Measurements from ENCODE around the gene ASZ1.
"Not testable (repeated sequence)": the region's sequence is repeated elsewhere in the genome, so short reads cannot be mapped to it uniquely, and the experiment has no call there.

ASZ1 gene, protein sequence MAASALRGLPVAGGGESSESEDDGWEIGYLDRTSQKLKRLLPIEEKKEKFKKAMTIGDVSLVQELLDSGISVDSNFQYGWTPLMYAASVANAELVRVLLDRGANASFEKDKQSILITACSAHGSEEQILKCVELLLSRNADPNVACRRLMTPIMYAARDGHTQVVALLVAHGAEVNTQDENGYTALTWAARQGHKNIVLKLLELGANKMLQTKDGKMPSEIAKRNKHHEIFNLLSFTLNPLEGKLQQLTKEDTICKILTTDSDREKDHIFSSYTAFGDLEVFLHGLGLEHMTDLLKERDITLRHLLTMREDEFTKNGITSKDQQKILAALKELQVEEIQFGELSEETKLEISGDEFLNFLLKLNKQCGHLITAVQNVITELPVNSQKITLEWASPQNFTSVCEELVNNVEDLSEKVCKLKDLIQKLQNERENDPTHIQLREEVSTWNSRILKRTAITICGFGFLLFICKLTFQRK

DNA sequence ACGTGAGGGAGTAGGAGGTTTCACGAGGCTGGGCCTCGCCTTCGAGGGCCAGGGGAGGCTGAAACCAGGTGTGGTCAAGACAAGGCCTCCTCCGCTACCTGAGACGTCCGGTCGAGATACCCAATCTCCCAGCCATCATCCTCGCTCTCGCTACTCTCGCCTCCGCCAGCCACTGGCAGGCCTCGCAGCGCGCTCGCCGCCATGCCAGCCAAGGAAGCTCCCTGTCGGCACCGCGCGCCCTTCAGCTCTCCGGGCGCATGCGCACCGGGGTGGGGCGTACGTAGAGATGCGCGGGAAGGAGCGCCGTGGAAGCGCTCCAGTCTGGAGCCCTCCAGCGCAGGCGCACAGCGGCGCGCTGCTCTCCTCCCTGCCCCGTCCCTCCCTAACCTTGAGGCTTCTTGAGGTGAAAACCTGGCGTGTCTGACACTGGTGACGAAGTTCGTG lies at the start of gene ASZ1:
Gene ASZ1, minus strand, starts transcription at position 236 of the 444 bp plus-strand sequence. Its CDS starts 33 bp downstream, at position 203.
- no peak for DNase-seq

DNA sequence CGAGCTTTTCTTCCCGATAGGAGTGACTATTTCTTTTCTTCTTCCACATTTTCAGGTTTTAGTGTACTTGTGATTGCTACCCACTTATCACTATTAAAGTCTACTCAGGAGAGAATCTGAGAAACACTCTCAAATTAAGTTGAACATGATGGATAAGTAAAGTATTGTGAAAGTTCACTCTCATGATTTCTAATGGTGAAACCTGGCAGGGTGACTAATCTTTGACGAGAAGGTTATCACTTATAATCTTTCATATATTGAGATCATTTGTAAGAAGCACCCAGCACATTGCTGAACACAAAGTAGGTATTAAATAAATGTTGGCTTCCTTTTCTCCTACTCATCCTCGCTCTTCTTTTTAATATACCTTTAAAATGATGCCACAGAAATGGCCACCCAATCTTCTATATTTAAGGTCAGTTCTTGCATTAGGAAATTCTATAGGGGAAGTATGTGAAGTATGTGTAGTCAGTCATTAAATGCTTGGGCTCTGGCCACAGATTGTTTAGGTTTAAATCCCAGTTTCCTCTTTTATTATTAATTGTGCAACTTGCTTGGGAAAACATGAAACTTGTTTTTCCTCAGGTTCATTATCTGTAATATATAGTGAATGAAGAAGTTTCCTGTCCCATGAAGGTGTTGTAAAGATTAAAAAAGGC lies 49.4 kb upstream of the ASZ1 start:
- no peak for DNase-seq

DNA sequence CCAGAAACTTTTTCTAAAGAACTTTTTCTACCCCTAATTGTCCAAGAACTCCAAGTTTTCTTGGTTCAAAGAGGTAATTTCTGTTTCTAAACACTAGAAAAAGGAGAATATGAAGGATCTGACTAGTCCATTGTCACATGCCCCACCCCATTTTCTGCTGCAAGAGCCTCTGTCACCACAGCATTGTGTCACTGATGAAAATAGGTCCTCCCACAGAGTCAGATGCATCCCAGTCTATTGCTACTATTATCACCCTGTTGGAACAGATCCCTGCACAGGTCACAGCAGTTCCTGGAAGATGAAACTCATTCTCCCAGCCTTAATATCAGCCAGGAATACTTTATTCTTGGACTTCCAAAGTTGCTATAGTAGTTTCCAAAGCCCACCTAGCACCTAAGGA lies 45.0 kb upstream of the ASZ1 start:
- DNase-seq, result no peak

DNA sequence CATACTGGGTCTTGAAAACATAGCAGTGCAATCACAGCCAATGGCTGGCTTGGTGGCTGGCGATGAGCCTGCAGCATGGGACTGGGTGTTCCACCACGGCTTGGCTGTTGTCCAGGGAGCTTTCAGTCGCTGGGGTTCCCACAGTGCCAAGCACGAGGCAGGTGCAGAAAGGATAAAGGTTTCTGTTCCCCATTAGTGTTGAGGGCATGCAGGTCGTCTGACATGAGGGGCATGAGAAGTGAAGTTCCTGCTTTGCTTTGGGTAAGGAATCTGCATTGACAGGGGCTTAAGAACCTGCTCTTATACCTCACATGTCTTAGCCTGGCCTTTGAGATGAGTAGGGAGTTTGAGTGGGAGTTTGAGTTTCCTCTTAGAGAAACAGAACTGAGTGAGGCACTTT lies 43.5 kb upstream of the ASZ1 start:
- peak; percentile 25 for DNase-seq

DNA sequence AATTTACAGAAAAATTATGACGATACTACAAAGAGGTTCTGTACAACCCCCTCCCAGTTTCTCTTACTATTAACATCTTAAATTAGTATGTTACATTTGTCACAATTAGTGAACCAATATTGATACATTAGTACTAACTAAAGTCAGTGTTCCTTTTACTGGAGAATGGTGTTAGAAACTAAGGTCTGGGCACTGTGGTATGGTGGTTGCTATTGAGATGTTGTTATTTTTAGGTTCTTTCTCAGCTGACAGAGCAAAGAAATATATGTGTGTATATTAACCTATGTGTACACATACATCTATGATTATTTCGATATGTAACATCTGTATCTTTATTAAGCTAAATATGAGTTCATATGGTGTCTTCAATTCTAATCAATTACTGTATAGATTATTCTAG lies 40.9 kb upstream of the ASZ1 start:
- no peak for DNase-seq

DNA sequence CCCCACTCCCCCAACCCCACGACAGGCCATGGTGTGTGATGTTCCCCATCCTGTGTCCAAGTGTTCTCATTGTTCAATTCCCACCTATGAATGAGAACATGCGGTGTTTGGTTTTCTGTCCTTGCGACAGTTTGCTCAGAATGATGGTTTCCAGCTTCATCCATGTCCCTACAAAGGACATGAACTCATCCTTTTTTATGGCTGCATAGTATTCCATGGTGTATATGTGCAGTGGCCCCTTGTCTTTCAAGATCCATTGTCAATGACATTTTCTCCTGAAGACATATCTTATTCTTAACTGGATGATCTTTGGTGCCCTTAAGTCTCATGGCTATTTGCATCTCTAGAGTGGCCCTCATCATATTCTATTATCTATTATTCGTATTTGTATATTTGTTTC lies 33.5 kb upstream of the ASZ1 start:
- not testable (repeated sequence) for DNase-seq

DNA sequence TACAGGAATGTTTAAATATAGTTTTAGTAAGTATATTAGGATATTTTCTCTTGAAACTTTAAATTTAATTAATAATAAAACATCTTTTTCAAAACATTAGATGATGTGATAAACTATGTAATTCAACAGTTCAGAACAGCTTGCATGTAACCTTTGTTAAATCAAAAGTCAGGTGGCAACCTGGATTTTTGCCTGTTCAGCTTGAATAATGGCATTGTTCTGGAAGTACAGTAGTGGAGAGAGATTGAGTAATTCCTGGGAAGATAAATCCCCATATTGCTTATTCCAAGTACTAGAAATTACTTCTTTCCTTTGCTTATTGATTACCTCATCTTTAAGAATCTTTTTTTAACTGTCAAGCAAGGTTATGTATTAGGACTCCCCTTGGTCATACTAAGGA lies 32.4 kb upstream of the ASZ1 start:
- DNase-seq, result no peak

DNA sequence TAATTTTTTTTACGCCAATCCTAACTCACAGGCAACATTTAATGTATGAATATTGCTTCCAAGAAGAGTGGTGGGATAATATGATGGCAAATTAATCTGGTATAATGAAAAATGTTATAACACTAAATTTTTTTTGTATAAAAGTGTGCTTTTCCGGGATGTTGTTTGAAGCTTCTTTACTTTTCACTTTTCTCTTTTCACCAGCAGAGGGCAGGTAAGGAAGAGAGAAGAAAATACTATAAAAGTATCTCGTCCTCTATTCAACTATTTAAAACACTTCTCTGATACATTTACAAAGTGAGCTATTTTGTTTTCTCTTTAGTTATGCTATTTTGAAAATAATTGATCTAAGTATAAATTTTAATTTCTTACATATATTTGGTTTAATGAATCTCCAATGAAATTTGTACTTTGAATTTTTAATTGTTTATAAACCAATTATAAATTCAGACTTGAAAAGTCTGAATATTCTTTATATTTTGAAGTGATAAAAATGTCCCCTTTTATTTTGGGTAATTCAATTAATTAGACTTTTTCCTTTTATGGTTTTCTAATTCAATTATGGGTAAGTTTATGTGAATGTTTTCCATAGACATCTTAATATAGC lies 31.8 kb upstream of the ASZ1 start:
- peak; percentile 44 for DNase-seq

DNA sequence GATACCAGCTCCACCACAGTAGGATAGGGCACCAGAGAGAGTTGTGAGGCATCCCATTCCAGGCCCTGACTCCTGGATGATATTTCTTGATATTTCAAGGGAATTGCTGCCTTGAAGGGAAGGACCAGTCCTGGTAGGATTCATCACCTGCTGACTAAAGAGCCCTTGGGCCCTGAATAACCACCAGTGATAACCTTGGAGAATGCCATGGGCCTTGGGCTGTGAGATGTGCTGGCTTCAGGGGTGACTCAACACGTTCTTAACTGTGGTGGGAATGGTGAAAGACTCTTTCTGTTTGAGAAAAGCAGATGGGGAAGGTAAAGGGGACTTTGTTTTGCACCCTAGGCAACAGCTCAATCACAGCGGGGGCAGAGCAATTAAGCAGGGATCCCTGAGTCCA lies 21.4 kb upstream of the ASZ1 start:
- no peak for DNase-seq

DNA sequence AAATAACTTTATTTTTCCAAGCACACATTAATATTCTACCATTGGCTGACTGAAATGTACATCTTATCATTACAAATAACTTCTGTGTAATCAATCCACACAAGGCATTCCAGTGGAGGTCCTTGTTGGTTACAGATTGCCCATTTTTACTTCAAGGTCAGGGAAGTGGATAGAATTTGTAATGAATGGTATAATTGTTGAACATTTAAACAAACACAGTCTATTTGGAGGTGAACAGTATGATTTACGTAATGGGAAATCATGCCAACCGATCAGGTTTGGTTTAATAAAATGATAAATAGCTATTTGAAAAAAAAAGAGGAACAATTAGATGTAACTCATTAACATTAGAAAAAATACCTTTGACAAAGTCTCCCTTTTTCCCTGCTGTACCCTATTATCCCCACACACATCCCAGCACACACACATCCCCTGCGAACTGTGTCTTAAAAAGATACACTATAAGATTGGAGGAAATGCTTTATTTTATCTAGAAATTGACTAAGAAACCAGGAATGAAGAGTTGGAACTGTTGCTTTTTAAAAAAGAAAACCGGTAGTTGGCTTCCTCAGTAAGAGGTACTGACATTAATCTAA lies 19.0 kb upstream of the ASZ1 start:
- no peak for DNase-seq

DNA sequence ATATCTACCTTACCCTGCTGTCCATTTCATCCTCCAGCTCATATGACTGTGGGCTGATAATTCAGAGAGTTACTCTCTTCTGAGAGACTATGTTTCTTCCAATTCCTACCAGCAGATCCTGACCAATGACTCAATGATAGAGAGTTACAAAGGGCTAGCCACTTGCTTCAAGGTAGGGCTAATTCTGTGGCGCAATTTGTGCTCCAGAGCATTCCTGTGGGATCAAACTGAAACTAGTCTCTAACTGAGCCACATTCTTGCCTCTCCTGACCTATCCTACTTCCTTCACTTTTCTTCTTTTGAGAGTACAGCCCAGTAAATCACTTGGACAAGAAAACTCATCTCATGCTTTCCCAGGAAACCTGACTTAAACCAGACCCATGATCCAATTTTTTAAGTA lies 17.9 kb upstream of the ASZ1 start:
- DNase-seq, result no peak

DNA sequence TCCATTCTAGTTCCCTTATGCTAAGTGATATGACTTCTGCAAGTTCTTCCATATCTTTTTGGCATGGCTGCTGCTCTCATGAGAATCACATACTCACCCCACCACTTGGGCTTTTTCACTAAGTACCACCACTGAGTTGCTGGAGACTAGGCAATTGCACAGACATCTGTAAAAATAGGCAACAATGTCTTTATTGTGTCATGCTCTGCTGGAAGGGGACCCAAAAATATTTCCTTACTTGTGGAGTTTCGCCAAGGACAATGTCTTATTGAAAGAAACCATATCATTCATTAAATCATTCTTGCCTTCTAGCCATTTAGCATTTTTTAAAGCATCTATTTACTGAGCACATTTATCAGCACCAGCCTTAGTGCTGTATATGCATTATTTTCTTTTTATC lies 17.4 kb upstream of the ASZ1 start:
- DNase-seq, result no peak

DNA sequence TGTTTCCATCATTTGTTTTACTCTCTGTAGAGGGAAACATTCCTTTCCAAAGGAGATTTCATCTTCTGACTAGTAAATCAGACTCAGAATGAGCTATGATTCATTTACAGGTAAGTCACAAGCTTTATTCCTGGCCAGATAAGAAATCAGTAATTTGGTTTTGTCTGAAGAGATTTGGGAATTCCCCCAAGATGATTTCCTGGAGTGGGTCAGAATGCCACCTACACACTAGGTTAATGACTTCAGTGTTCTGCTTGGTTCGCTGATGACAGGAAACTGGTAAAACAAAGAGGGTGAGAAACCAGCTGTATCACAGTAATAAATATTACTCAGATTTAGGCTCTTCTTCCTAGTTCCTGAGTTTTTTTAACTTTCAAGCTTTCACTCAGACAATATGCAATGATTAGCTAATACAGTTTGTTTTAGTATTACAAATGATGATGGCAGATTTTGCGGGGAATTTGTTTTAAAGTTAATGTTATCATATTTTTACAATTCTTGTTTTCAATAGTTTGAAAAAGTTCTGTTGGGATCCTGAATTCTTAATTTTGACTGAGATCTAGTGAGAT lies 8.3 kb upstream of the ASZ1 start:
- DNase-seq, result no peak

DNA sequence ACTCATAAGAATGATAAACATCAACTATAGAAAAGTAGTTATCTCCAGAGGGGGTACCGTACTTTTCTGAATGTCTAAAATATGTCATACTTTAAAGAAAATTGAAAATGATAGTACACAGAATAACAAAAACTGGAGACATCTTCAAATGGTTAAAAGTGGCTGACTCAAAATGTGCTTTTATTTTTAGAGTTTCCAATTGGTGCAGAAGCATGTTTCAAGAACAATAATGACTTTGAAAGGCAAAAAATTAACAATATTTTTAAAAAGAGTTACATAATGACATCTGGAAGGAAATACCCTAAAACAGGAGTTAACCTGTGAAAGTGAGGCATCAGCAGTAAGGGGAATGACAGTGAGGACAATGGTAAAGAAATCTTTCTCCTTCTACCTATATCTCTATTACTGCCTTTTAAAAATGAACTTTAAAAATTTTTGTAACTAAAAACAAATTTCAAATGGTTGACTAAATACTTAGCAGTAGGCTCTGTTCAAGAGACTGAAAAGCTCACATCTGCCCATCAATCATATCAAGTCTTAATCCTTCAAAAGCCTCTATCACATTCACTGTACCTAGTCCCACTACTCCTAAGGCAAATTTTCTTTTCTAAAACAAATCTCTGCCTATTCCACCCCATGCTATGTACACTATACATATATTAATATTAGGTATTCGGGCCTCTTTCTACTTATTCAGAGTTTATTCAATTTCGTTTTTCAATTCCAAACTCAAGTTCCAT lies 3.0 kb downstream of the ASZ1 start:
- DNase-seq, result no peak

DNA sequence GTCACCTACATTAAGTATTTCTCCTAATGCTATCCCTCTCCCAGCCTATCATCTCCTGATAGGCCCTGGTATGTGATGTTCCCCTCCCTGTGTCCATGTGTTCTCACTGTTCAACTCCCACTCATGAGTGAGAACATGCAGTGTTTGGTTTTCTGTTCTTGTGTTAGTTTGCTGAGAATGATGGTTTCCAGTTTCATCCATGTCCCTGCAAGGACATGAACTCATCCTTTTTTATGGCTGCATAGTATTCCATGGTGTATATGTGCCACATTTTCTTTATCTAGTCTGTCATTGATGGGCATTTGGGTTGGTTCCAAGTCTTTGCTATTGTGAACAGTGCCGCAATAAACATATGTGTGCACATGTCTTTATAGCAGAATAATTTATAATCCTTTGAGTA lies 12.7 kb downstream of the ASZ1 start:
- not testable (repeated sequence) for DNase-seq

DNA sequence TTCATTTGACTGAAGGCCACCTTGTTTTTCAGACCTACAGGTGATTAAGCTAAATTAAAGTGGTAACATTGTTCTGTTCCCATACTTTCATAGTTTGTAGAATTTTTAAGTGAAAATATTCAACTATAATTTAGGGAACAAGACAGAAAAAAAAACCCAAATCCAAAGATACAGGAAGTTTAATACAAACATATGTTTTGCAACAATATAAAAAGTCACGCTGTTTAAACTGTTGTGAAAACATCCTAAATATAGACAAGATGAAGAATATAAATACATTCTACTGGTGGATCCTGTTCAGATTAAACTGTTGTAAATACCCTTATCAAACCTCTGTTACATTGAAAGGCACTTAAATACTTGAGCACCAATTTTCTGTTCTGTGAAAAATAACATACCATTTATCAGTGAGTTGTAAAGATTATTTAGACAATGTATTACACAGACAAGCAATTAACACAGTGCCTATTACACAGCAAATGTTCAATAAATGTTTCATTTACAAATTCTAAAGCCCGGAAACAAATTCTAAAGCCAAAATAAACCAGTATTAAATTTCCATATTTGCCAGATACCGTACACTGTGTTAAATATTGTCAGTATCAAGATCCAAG lies 14.2 kb downstream of the ASZ1 start:
- DNase-seq, result no peak

DNA sequence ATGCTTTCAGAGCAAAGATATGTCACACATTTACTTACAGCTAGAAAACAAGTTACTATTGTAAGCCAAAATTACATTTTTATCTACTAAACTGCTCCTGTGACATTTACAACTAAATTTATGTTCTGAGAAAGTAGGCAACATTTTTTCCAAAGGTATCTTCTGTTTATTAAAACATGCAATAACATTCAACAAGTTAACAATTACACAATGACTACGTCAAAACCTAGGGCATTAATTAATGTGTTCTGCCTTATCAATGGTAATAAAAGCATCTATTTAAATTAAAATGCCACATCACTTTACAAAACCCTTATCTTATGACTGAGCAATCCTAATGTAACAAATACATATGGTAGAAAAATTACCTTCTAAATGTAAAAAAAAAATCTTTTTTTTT lies 14.9 kb downstream of the ASZ1 start:
- DNase-seq, result no peak

DNA sequence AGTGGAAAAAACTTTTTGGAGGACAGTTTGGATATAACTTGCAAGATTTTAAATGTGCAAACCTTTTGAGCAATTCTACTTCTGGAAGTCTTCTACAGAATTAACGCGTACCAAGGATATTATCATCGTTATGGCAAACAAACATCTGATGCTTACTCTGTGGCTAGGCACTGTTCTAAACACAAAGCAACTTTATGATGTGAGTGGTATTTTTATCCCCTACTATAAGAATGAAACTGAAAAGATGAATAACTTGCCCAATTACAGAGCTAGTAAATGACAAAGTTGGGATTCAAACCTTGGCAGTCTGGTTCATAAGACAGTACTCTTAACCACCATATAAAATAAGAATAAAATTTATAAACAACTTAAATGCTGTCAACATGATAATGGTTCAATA lies 15.8 kb downstream of the ASZ1 start:
- DNase-seq, result no peak

DNA sequence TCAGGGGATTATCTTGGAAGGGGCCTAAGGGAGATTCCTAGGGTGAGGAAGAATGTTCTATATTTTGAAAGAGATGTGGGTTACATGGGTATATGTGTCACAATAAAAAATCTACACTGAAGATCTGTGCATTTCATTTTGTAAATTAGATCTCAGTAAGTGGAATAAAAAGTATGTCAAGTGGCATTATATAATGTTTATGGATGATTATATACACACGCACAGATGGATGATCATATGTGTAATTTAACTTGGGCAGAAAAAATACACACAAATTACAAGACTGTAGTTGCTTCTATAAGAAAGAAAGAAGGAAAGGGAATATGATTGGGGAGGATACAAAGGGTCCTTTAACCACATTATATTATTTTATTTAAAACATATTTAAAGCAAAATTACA lies 18.5 kb downstream of the ASZ1 start:
- DNase-seq, result no peak

DNA sequence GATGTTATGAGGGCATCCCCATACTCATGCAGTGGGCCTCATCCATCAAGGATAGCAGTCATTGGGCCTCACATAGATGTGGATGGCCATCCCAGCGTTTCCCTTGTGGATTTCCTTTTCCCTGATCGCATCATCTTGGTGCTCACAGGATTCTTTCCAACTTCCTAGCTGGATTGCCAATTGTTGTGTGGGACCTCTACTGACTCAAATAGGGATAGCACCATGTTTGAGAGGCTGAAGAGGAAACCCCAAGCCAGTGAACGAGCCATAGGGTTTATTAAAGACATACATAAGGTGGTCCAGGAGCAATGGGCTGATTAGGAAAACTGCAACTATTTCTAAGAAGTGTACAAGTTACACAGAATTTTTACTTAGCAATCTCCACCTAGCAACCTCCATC lies 21.8 kb downstream of the ASZ1 start:
- no peak for DNase-seq

DNA sequence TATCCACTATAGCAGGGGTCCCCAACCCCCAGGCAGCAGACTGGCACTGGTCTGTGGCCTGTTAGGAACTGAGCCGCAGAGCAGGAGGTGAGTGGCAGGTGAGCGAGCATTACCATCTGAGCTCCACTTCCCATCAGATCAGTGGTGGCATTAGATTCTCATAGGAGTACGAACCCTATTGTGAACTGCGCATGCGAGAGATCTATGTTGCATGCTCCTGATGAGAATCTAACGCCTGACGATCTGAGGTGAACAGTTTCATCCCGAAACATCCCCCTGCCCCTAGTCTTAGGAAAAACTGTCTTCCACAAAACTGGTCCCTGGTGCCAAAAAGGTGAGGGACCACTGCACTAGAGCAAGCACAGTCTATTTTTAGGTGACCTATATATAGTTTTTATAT lies 23.6 kb downstream of the ASZ1 start:
- DNase-seq, result no peak

DNA sequence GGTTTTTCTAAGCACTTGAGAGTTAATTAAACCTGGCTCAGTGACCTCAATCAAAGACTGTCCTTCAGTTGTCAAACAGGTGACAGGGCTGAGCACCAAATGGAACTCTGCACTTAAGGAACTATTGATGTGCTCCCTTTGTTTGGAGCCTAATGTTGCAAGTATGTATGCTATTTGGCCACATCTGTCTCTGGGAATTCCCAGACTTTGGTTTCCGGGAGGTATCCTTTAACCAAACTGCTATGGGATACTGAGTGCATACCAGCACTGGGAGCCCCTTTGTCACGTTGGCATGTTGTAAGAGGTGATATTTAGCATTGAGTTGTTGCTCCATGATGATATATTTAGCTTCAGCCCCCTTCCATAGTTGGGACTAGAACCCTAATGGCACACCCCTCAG lies 25.2 kb downstream of the ASZ1 start:
- no peak for DNase-seq

Data from DMS79 treated with DMSO at 0.1 percent for 48 hours (cell line).